MM.1S (cell line): ENCODE results near the gene P3H2.

Experiments
- DNase-seq: peaks from one replicate; pipeline ENCODE4 v3.0.0-alpha.2; 2015
- H2AFZ ChIP-seq: fragments of 300-600 bp; sonication (generic); 2 replicates; pipeline ENCODE4 v1.6.0; 2016; ENCODE audit warnings: antibody characterized with exemption, low read length
- H3F3A ChIP-seq: fragments of 300-600 bp; sonication (generic); 2 replicates; pipeline ENCODE4 v1.6.1; 2016; ENCODE audit warnings: mild to moderate bottlenecking, antibody characterized with exemption, low read length, moderate library complexity, mixed read lengths; ENCODE audit not compliant: insufficient read depth
- H3K27ac ChIP-seq: fragments of 300-600 bp; sonication (generic); 2 replicates; pipeline ENCODE4 v1.5.1; 2016; ENCODE audit warnings: mild to moderate bottlenecking, low read length
- H3K27me3 ChIP-seq: fragments of 300-600 bp; sonication (generic); replicated peaks from 2 replicates; pipeline ENCODE4 v1.6.0; 2016; ENCODE audit warnings: low read length; ENCODE audit not compliant: insufficient read depth
- H3K36me3 ChIP-seq: fragments of 300-600 bp; sonication (generic); replicated peaks from 2 replicates; pipeline ENCODE4 v1.6.1; 2016; ENCODE audit warnings: mild to moderate bottlenecking, low read length, mixed read lengths; ENCODE audit not compliant: insufficient read depth
- H3K4me1 ChIP-seq: fragments of 300-600 bp; sonication (generic); 2 replicates; pipeline ENCODE4 v1.6.1; 2016; ENCODE audit warnings: low read length, mixed read lengths
- H3K4me2 ChIP-seq: fragments of 300-600 bp; sonication (generic); 2 replicates; pipeline ENCODE4 v1.6.0; 2016; ENCODE audit warnings: low read depth, low read length
- H3K4me3 ChIP-seq: fragments of 300-600 bp; sonication (generic); 2 replicates; pipeline ENCODE4 v1.5.1; 2016; ENCODE audit warnings: low read length, mixed read lengths
- H3K79me2 ChIP-seq: fragments of 300-600 bp; sonication (generic); 2 replicates; pipeline ENCODE4 v1.6.1; 2016; ENCODE audit warnings: mixed run types, low read length, mixed read lengths
- H3K9ac ChIP-seq: fragments of 300-600 bp; sonication (generic); 2 replicates; pipeline ENCODE4 v1.6.1; 2016; ENCODE audit warnings: low read length, mixed read lengths
- H3K9me2 ChIP-seq: fragments of 300-600 bp; sonication (generic); replicated peaks from 2 replicates; pipeline ENCODE4 v1.6.1; 2016; ENCODE audit warnings: mild to moderate bottlenecking, low read length, mixed read lengths; ENCODE audit not compliant: insufficient read depth
- H3K9me3 ChIP-seq: fragments of 300-600 bp; sonication (generic); replicated peaks from 2 replicates; pipeline ENCODE4 v1.6.1; 2016; ENCODE audit warnings: mild to moderate bottlenecking, low read length, mixed read lengths; ENCODE audit not compliant: insufficient read depth
- H4K20me1 ChIP-seq: fragments of 300-600 bp; sonication (generic); 2 replicates; pipeline ENCODE4 v1.6.1; 2016; ENCODE audit warnings: mild to moderate bottlenecking, low read length, moderate library complexity, mixed read lengths; ENCODE audit not compliant: insufficient read depth
- CTCF ChIP-seq: fragments of 300-600 bp; sonication (generic); IDR thresholded peaks from 2 replicates; pipeline ENCODE4 v1.5.1; 2016; ENCODE audit warnings: antibody characterized with exemption, low read length, mixed read lengths
- EZH2 ChIP-seq: fragments of 300-600 bp; sonication (generic); optimal IDR thresholded peaks from 2 replicates; pipeline ENCODE3; 2017; ENCODE audit warnings: low read depth, mild to moderate bottlenecking, antibody characterized with exemption, low read length, mixed read lengths
- EZH2phosphoT487 ChIP-seq: fragments of 300-600 bp; sonication (generic); IDR thresholded peaks from 2 replicates; pipeline ENCODE4 v1.6.1; 2018; ENCODE audit warnings: antibody characterized with exemption, low read length

The P3H2 gene

GRCh38 chr3:189990826-189991225 lies 129.9 kb downstream of the P3H2 start:
- Histone ChIP-seq H3K79me2 (no peaks in the 10 kb centered on the region), H3K9me3 (no peaks in the 10 kb centered on the region), H3K9me2 (no peaks in the 10 kb centered on the region), H3F3A (no peaks in the 10 kb centered on the region), H4K20me1 (no peaks in the 10 kb centered on the region), H3K4me2 (no peak overlapping the region), H3K27ac (no peak overlapping the region), H3K4me3 (no peak overlapping the region), H3K27me3 (no peaks in the 10 kb centered on the region), H3K4me1 (no peaks in the 10 kb centered on the region), H3K36me3 (no peaks in the 10 kb centered on the region), H2AFZ (no peak overlapping the region), H3K9ac (no peak overlapping the region)
- DNase-seq, result no peak
- TF ChIP-seq EZH2 (no peak), EZH2phosphoT487 (no peak), CTCF (no peak)

GRCh38 chr3:189988854-189989253 lies 131.8 kb downstream of the P3H2 start:
- Histone ChIP-seq H3K9me3 (no peaks in the 10 kb centered on the region), H3K36me3 (no peaks in the 10 kb centered on the region), H3K4me1 (0 out of 2 replicates have a peak, but pooled peaks cover 2% of the 10 kb centered on the region), H3K27me3 (no peaks in the 10 kb centered on the region), H2AFZ (no peak overlapping the region), H3K4me2 (no peak overlapping the region), H3K9me2 (no peaks in the 10 kb centered on the region), H3F3A (no peaks in the 10 kb centered on the region), H3K9ac (no peak overlapping the region), H3K27ac (no peak overlapping the region), H3K79me2 (no peaks in the 10 kb centered on the region), H3K4me3 (no peak overlapping the region), H4K20me1 (no peaks in the 10 kb centered on the region)
- DNase-seq, result no peak
- TF ChIP-seq EZH2 (no peak), CTCF (no peak), EZH2phosphoT487 (no peak)

- no peak overlapping the region for H3K4me3 ChIP-seq
- no peak overlapping the region for H2AFZ ChIP-seq
- H3K4me2 ChIP-seq, result no peak overlapping the region
- 0 out of 2 replicates have a peak, but pooled peaks cover 2% of the 10 kb centered on the region for H3K4me1 ChIP-seq
- no peaks in the 10 kb centered on the region for H3K9me2 ChIP-seq
- H3K36me3 ChIP-seq, result no peaks in the 10 kb centered on the region
- no peaks in the 10 kb centered on the region for H4K20me1 ChIP-seq
- no peaks in the 10 kb centered on the region for H3F3A ChIP-seq
- TF ChIP-seq EZH2 (no peak), EZH2phosphoT487 (no peak), CTCF (no peak)
- H3K9me3 ChIP-seq, result no peaks in the 10 kb centered on the region
- H3K27me3 ChIP-seq, result no peaks in the 10 kb centered on the region
- H3K9ac ChIP-seq, result no peak overlapping the region
- H3K79me2 ChIP-seq, result no peaks in the 10 kb centered on the region
- no peak overlapping the region for H3K27ac ChIP-seq
- no peak for DNase-seq
Observed at GRCh38 chr3:189988322-189988721, 132.4 kb downstream of the P3H2 start.
